NCI-H2196 treated with DMSO at 0.1 percent for 48 hours (cell line): ENCODE data around the gene ANKRD31.

Experiments
- DNase-seq: peaks from one replicate; lab custom pipeline; 2025; ENCODE audit not compliant: unreplicated experiment; lab: John Stamatoyannopoulos, UW

ANKRD31 gene

GRCh38 chr5:75059912-75060545 is 176.6 kb downstream of the ANKRD31 start:
- DNase-seq: no peak

GRCh38 chr5:75058986-75059535 is 177.6 kb downstream of the ANKRD31 start:
- DNase-seq: no peak

- no peak for DNase-seq
These were observed 179.1 kb downstream of the ANKRD31 start for GRCh38 chr5:75057561-75057960.

DNA sequence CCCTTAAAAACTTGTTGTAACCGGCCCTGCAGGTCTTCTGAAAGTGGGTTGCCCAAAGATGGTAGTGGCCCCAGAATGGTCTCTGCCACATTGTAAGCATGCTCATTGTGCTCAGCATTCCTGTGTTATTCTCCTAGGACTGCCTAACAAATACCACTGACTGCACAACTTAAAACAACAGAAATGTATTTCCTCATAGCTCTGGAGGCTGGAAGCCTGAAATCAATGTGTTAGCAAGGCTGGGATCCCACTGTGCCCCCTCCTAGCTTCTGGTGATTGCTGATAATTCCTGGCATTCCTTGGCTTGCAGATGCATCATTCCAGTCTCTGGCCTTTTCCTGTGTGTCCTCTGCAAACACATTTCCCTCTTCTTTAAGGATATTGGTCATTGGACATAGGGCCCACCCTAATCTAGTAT is 180.9 kb downstream of the ANKRD31 start:
- DNase-seq: no peak

DNA sequence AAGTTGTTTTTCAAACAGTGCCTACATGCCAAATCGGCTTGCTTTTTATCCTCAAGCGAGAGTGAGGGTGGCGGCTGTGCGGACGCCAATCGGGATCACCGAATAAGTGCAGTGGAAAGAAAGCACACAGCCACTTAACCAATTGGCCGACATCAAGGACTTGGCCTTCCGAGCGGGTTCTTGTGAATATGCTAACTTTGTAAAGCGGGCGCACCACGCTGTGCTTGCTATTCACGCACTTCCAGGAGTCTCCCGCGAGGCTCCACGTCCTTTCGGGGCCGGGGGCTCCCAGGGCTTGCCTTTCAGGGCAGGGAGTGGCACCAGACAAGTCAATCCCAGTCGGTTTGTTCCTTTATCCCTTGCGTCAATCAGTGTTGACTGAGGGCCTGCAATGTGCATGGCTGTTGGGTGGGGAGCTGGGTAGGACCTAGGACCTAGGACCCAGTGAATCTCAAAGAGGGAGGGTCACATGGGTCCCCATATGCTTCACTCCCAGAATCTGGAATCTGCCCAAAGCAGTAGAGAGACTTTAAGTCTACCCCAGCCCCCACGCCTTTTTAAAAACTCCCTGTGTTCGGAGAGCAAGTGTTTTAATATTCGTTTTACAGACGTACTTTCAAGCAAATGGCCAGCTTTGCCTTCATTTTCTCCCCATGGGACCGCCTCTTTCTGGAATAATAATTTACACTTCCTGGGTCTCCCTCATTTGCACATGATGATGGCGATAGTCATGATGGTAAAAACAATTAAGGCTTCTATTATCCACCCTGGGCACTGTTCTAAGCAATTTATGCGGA is 182.3 kb downstream of the ANKRD31 start:
- no peak for DNase-seq

GRCh38 chr5:75053304-75054133 is 183.2 kb downstream of the ANKRD31 start:
- no peak for DNase-seq

- no peak for DNase-seq
These were observed 183.7 kb downstream of the ANKRD31 start for GRCh38 chr5:75053054-75053303.

DNA sequence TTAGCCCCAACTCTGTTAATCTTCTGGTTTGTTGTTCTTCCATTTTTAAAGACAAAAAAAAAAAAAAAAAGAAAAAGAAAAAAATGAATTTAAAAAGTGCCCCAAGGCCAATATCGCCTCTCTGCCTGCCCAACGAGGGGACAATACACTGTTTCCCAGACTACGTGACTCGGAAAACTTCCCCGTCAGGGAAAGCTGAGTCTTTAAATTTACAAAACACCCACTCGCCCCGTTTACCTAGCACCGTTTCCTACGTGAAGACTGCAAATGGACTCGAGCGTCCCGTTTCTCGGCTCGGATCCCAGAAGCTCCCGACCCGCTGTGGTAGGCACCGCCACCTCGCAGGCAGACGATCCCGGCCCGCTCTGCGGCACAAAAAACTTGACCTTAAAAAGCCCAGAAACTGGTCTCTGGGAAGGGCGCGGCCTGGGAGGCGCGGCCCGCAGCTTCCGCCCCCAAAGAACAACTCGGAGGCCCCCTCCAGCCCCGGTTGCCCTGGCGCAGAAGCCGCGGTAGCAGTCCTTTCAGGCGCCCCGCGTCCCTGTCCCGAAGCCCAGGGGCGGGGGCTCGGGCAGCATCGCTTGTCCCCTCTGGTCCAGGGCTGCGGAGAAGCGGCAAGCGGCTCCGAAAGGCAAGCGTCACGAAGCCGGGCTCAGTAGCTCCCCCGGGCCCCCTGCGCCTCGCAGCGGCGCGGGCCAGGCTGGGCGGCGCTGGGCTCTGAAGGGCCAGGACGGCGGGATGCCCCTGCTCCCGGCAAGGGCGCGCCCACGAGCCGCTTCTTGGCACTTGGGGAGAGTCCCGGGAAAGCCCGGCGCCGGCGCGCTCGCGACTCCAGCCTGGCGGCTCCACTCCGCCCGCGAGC is 184.3 kb downstream of the ANKRD31 start, which contains the start of gene GCNT4:
Gene GCNT4 (minus strand): TSS at position 367 of the 862 bp plus-strand sequence. CDS start 22,521 bp downstream, outside the sequence.
- no peak for DNase-seq

DNA sequence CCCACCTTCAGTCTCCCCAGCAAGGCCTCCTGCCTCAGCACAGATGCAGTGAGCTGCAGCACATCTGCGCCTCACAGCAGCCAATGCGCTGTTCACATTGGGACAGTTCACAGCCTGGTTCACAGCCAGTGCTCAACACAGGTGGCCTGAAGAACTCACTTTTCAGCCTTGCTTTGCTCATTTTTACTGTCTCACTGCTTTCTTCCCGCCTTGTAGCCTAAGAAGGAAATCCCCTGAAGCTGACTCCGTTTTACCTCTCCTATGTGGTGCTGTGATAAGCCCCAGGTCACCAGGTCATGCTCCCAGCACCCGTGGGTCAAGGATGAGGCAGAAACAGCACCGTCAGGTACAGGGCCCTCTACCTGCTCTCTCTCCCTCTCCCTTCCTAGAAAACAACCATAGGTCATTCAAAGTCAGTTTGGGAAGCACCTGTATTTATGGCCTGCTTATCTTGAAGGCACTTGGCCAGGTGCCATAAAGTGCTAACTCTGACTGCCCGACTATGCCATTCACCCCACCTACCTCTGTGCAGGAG is 185.4 kb downstream of the ANKRD31 start:
- no peak for DNase-seq

- no peak for DNase-seq
These were observed 186.3 kb downstream of the ANKRD31 start for GRCh38 chr5:75050415-75050814.

DNA sequence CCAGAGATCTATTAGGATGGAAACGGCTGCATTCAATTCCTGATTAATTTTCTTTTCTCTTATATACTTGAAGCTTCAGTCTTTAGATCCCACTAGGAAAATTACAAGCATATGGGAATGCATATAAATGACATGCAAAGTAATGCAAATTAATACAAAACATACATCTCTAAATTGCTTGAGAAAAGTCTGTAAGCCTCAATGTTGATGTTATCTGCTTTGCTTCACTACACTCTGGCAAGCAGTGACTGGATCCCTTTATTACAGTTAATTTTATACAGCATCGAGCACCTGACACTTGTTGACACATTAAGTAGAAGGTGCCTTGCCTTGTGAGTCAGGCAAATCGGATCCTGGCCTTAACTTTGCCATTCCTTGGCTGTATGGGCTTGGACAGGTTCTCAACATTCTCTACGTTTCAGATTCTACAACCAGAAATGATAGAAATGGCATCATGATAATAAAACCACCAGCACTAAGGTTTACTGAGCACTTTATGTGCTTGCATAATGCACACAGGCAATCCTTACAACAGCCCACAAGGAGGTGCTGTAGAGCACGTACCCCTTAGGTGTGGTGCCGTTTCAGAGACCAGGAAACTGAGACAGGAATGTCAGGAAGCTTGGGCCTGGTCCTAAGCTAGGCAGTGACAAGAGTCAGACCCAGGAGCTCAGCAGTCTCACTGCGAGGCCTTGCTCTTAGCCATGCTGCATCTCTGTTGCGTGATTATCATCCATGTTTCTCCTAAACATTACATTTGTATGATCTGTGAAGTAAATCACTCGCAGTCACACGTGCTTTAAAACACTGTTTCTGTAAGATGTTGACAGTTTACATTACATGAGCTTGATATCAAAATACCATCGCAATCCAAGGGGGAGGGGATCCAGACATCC is 187.0 kb downstream of the ANKRD31 start:
- no peak for DNase-seq

- DNase-seq: no peak
These were observed 188.2 kb downstream of the ANKRD31 start for GRCh38 chr5:75048457-75048953.

DNA sequence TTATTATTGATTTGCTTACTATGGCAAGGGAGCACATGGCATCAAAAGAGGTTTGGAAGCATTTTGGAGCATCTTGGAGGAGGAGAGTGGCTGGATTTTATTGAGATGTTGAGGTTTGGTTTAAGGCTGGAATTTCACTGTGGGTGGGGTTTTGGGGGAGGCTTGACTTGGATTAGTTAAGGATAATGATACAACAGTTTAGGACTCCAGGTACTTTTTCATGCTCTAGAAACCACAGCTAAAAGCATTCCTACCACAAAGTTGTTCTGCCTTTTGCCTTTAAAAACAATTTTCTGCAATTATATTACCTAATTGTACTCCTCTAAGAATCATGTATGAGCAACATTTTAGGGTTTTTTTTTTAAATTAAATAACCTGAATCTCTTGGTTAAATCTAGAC is 189.3 kb downstream of the ANKRD31 start:
- no peak for DNase-seq

DNA sequence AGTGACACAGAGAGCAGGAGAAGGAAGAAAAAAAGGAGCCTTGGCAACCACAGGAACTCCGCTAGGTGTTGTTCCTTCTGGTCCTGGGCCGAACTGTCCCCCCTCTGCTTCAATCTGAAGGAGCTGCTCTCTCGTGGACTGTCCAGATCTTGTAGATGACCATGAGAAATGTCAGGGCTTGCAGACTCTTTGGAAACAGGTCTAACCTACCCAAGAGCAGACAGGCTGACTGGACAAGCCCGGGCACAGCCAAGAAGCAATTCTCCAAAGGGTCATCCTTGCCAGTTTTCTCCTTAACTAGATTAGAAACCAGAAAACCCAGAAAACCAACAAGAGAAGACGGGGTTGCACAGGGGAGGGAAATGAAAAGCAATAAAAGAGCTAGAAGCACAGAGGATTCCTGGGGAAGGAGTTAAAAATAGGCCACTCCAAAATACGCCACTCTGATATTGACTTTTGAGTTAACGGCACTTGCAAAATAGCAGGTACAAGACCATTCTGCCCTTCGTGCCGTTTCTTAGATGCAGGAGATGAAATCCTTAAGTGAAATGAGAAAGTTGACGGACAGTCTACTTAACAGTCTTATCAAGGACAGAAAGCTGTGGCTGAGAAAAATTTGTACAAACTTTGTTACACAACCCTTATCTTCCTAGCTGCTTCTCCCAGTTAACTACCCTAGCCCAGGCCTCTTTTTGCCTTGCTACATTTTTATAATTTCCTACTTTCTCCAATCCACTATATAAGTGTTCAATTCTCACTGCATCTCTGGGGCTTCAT is 190.1 kb downstream of the ANKRD31 start:
- no peak for DNase-seq

DNA sequence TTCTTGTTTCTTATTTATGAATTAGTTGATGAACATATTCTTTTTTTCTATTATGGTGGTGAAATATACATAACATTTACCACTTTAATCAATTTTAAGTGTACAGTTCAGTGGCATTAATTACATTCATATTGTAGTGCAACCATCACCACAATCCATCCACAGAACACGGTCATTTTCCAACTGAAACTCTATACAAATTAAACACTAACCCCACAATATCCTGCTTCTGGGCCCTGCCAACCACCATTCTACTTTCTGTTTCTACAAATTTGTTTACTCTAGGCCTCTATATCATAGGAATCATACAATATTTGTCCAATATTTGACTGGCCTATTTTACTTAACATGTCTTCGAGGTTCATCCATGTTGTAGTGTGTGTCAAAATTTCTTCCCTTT is 191.6 kb downstream of the ANKRD31 start:
- DNase-seq: no peak

DNA sequence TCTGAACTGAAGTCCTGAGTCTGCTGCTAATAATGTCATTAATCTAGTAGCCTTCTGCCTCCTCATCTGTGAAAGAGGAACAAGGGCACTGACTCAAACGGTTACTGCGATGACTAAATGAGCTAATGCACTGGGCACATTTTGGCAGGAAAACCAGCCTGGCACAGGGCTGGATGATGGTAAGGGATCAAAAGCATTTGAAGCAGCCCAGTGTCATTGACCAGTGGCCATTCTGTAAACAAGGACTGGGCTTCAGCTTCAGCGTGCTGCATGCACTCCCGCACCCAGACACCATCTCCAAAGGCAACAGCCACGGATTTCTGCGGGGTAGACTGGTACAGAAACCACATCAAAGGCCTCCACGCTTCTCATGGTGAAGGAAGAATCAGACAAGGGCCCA is 192.3 kb downstream of the ANKRD31 start:
- no peak for DNase-seq

GRCh38 chr5:75043633-75044264 is 192.9 kb downstream of the ANKRD31 start:
- no peak for DNase-seq

GRCh38 chr5:75042522-75042921 is 194.2 kb downstream of the ANKRD31 start:
- no peak for DNase-seq
